Measurements from ENCODE around the gene SH3BP5. TPM values are rescaled to one million over a fixed set of nuclear protein-coding genes. Genes with fewer than 3 reads are reported as not detected.

The SH3BP5 gene
- total RNA-seq, 2 experiments from 2014 or later: 39.0 to 40.9 TPM

DNA sequence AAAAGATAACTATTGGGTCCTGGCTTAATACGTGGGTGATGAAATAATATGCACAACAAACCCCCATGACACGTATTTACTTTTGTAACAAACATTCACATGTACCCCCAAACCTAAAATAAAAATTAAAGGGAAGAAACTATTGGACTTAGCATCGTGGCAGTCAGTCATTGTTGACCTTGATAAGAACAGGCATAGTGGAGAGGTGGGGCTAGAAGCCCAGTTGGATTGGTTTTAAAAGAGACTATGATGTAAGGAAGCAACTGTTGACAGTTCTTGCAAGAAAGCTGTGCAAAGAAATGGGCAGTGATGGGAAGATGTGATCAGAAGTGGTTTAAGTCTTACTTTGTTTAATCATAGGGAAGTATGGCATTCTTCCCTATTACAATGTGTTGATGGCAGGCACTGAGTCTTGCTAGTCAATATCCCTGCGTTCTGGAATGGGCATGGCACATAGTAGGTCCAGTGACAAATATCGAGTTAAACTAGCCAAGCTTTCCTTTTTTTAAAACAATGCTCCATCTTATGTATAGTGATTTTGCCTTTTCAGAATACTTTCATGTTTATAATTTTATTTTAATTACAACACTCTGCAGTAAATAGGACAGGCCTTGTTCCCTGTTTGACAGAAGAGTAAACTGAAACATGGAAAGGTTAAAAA lies 88.4 kb downstream of the SH3BP5 start:
- Mint-ChIP-seq H3K9me3 (no peaks in the 10 kb centered on the region), H3K36me3 (ENCODE audit: low read depth) (peaks cover 41% of the 10 kb centered on the region), H3K27me3 (no peaks in the 10 kb centered on the region), H3K27ac (no peak overlapping the region), H3K4me1 (peaks cover 12% of the 10 kb centered on the region), H3K4me3 (no peak overlapping the region)
- no peak for DNase-seq
- CTCF ChIA-PET: interaction anchor here (0.7 kb wide), 1 partner anchor 161 kb away, joined by 5 read pairs; no protein-coding TSS in a partner anchor
- POLR2A ChIA-PET: no interaction called here

DNA sequence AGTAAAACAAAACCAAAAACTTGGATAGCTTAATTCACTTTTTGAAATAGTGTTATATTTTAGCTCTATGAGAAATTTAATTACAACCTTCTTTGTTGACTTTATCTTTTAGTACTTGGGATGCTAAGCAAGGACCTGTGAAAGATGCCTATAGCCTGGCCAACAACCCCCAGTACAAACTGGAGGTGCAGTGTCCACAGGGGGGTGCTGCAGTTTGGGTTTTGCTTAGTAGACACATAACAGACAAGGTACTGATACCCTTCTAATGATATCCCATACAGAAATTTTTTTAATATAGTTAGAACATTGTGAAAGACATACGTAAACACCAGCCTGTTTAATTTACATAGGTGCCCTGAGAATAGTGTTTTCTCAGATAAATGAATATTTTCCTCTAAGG lies 91.0 kb downstream of the SH3BP5 start:
- Mint-ChIP-seq H3K36me3 (ENCODE audit: low read depth) (peaks cover 32% of the 10 kb centered on the region), H3K27ac (no peak overlapping the region), H3K9me3 (no peaks in the 10 kb centered on the region), H3K4me1 (peaks cover 10% of the 10 kb centered on the region), H3K4me3 (no peak overlapping the region), H3K27me3 (no peaks in the 10 kb centered on the region)
- peak; percentile 56 for DNase-seq
- POLR2A ChIA-PET: no interaction called here
- CTCF ChIA-PET: interaction anchor here (0.7 to 1.7 kb wide), 6 partner anchors 132 to 319 kb away, joined by 3 to 6 read pairs (median 3); no protein-coding TSS in a partner anchor

DNA sequence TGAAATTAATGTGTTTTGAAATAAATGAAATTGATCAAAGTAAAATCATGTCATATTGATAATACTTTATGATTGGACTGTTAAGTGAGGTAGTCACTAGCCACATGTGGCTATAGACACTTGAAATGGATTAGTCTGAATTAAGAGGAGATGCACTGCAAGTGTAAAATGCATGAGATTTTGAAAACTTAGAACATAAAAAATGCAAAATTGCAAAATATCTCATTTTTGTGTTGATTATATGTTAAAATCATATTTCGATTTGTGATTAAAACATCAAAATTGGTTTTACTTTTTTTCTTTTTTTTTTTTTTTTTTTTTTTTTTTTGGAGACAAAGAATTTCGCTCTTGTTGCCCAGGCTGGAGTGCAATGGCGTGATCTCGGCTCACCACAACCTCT lies 103.1 kb downstream of the SH3BP5 start:
- peaks cover 6% of the 10 kb centered on the region for H3K4me1 Mint-ChIP-seq
- no peak for DNase-seq
- H3K27ac Mint-ChIP-seq: no peak overlapping the region
- CTCF ChIA-PET: no interaction called here
- H3K27me3 Mint-ChIP-seq: no peaks in the 10 kb centered on the region
- H3K9me3 Mint-ChIP-seq: no peaks in the 10 kb centered on the region
- peaks cover 31% of the 10 kb centered on the region for H3K36me3 Mint-ChIP-seq (ENCODE audit: low read depth)
- POLR2A ChIA-PET: no interaction called here
- H3K4me3 Mint-ChIP-seq: no peak overlapping the region

DNA sequence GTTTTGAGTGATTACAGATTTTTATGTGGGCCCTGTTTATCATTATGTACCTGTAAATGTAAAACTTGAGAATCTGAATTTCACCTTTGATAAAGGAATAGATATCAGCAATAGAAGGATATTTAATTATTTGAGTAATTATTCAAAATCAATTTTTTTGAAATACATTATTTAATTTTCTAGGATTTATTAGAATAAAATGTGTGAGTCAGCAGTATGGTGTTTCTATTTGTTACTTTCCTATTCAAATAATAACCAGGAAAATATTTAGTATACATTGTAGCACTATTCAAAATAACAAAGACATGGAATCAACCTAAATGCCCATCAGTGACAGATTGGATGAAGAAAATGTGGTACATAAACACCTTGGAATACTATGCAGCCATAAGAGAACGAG lies 104.2 kb downstream of the SH3BP5 start:
- POLR2A ChIA-PET: no interaction called here
- CTCF ChIA-PET: interaction anchor here (1.0 kb wide), 1 partner anchor 39 kb away, joined by 3 read pairs; no protein-coding TSS in a partner anchor
- Mint-ChIP-seq H3K36me3 (ENCODE audit: low read depth) (peaks cover 25% of the 10 kb centered on the region), H3K27me3 (no peaks in the 10 kb centered on the region), H3K4me1 (peaks cover 6% of the 10 kb centered on the region), H3K4me3 (no peak overlapping the region), H3K27ac (no peak overlapping the region), H3K9me3 (no peaks in the 10 kb centered on the region)
- DNase-seq: no peak

DNA sequence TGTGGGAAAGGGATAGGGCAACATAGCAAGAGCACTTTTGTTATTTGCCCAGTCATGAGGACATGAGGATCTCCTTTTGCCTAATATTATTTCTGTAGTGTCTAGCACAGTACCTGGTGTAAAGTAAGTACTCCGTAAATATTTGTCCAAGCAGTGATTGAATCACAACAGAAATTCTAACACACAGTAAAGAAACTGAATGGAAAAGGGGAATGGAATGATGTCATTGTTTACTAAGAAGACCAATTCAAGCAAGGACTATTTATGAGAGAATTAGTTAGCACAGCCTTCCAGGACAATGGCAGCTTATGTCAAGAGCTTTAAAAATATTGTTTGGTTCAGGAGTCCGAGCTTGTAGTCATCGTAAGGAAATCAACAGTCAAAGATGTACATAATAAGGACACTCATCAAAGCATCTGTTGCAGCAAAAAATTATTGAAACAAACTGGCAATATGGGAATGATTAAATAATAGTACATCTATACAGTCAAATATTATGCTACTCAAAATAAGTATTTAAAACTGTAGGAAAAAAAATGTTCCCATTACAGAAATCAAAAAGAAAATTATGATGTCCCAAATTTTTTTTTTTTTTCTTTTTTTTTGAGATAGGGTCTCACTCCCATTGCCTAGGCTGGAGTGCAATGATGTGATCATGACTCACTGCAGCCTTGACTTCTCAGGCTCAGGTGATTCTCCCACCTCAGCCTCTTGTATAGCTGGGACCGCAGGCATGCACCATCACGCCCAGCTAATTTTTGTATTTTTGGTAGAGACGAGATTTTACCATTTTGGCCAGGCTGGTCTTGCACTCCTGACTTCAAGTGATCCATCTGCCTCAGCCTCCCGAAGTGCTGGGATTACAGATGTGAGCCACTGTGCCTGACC lies 108.5 kb downstream of the SH3BP5 start:
- ChIA-PET CTCF (interaction anchor here (0.9 kb wide), 1 partner anchor 10 kb away, joined by 3 read pairs; no protein-coding TSS in a partner anchor), POLR2A (no interaction called here)
- Mint-ChIP-seq H3K36me3 (ENCODE audit: low read depth) (peaks cover 38% of the 10 kb centered on the region), H3K27ac (no peak overlapping the region), H3K4me3 (no peak overlapping the region), H3K27me3 (no peaks in the 10 kb centered on the region), H3K4me1 (peaks cover 6% of the 10 kb centered on the region), H3K9me3 (no peaks in the 10 kb centered on the region)
- DNase-seq: no peak

DNA sequence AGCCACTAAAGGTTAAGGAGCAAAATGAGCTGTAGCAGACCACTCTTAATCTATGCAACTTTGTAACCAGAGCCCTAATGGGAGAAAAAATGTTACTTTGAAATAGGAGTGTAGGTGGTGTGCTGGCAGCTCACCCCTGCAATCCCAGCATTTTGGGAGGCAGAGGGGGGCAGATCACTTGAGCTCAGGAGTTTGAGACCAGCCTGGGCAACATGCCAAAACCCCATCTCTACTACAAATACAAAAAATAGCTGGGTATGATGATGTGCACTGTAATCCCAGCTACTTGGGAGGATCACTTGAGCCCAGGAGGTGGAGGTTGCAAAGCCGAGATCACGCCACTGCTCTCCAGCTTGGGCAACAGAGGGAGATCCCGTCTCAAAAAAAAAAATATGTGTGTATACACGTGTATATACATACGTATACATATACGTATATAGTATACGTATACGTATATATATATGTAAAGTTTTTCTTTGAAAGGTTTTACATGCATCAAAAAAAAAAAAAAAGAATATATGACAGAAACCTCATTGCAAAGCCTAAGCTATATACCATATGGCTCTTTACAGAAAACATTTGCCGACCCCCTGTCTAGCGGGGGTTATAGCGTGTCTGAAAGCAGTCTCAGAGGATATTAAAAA lies 110.7 kb downstream of the SH3BP5 start:
- Mint-ChIP-seq H3K4me3 (no peak overlapping the region), H3K9me3 (no peaks in the 10 kb centered on the region), H3K27ac (no peak overlapping the region), H3K4me1 (peaks cover 3% of the 10 kb centered on the region), H3K27me3 (no peaks in the 10 kb centered on the region), H3K36me3 (ENCODE audit: low read depth) (peaks cover 48% of the 10 kb centered on the region)
- ChIA-PET CTCF (interaction anchor here (0.6 to 1.5 kb wide), 5 partner anchors 16 to 184 kb away, joined by 3 to 7 read pairs (median 4); partner anchors contain the start of gene CAPN7), POLR2A (interaction anchor here (0.8 to 2.6 kb wide), 6 partner anchors 8 to 380 kb away, joined by 3 to 11 read pairs (median 3); partner anchors contain the start of genes BTD and CAPN7)
- no peak for DNase-seq

DNA sequence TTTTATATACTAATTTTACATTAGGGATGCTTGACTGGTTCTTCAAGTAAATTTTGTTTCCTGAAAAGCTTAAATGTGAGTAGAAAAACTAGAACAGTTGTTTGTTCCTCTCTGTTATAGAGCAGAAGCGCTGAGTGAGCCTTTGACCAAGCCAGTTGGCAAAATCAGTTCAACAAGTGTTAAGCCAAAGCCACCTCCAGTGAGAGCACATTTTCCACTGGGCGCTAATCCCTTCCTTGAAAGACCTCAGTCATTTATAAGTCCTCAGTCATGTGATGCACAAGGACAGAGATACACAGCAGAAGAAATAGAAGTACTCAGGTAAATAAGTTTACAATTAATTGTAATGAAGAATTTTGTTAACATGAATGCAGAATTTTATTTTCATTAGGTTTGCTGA lies 111.7 kb downstream of the SH3BP5 start:
- Mint-ChIP-seq H3K4me1 (no peaks in the 10 kb centered on the region), H3K36me3 (ENCODE audit: low read depth) (peaks cover 50% of the 10 kb centered on the region), H3K9me3 (no peaks in the 10 kb centered on the region), H3K27ac (no peak overlapping the region), H3K4me3 (no peak overlapping the region), H3K27me3 (no peaks in the 10 kb centered on the region)
- DNase-seq: no peak
- ChIA-PET CTCF (interaction anchor here (0.7 kb wide), 1 partner anchor 173 kb away, joined by 3 read pairs; no protein-coding TSS in a partner anchor), POLR2A (interaction anchor here (2.6 kb wide), 1 partner anchor 14 kb away, joined by 11 read pairs; the partner anchor contains the start of gene CAPN7)

DNA sequence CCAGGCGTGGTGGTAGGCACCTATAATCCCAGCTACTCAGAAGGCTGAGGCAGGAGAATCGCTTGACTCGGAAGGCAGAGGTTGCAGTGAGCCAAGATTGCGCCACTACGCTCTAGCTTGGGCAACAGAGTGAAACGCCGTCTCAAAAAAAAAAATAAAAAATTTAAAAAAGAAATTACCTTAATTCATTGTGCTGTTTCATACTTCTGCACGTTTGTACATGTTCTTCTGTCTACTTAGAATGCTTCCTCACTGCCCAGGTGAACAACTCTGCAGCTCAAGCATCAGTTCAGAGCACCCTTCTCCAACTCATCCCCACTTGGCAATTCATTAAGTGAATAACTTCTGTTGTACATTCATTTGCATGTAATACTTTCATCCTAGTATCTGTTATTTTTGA lies 112.3 kb downstream of the SH3BP5 start:
- Mint-ChIP-seq H3K36me3 (ENCODE audit: low read depth) (peaks cover 56% of the 10 kb centered on the region), H3K4me1 (no peaks in the 10 kb centered on the region), H3K27me3 (no peaks in the 10 kb centered on the region), H3K27ac (no peak overlapping the region), H3K9me3 (no peaks in the 10 kb centered on the region), H3K4me3 (no peak overlapping the region)
- no peak for DNase-seq
- ChIA-PET POLR2A (interaction anchor here (0.8 to 3.2 kb wide), 2 partner anchors 14 to 15 kb away, joined by 3 to 14 read pairs; partner anchors contain the start of gene CAPN7), CTCF (interaction anchor here (0.5 kb wide), 1 partner anchor 157 kb away, joined by 3 read pairs; no protein-coding TSS in a partner anchor)

DNA sequence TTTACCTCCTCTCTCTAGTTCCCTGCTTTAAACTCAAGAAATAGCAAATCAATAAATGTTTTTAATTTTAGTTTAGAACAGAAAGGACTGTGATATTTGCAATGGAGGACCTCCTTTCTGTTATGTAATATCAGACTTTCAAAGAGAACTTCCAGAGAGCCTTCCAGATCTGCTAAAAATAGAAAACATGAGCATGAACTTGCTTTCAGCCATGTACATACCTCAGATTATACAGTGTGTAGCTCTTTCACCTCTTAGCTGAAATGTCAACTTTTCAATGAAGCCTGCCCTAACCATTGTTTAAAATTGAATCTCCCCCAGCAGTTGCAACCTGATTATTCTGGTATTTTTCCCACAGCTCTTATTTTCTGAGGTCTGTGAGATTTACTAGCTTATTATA lies 113.7 kb downstream of the SH3BP5 start:
- ChIA-PET POLR2A (interaction anchor here (1.0 to 3.2 kb wide), 2 partner anchors 12 to 18 kb away, joined by 3 to 14 read pairs; partner anchors contain the start of gene CAPN7), CTCF (no interaction called here)
- Mint-ChIP-seq H3K27me3 (no peaks in the 10 kb centered on the region), H3K9me3 (no peaks in the 10 kb centered on the region), H3K4me1 (no peaks in the 10 kb centered on the region), H3K36me3 (ENCODE audit: low read depth) (peaks cover 63% of the 10 kb centered on the region), H3K27ac (no peak overlapping the region), H3K4me3 (no peak overlapping the region)
- DNase-seq: no peak

DNA sequence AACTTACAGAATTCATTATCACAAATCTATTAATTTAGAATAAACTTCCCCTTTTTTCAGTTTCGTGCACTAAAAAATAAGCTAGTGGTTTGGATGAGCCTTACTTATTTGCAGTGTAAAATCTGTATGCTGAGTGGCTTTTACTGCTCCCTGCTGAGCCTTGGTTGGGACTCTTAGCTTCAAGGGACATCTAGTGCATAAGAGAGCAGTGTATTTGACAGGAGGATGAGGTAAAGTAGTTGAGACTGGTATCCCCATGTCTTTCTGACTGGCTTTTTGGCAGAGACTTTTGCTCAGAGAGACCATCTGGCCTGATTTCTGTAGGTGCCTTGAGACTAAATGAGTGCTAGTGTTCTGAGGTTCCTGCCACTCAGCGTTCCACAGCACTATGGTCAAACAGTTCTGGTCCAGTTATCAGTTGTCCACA lies 114.5 kb downstream of the SH3BP5 start:
- H3K9me3 Mint-ChIP-seq: no peaks in the 10 kb centered on the region
- peaks cover 64% of the 10 kb centered on the region for H3K36me3 Mint-ChIP-seq (ENCODE audit: low read depth)
- no peak overlapping the region for H3K4me3 Mint-ChIP-seq
- no peak for DNase-seq
- H3K27ac Mint-ChIP-seq: no peak overlapping the region
- ChIA-PET CTCF (no interaction called here), POLR2A (interaction anchor here (3.2 kb wide), 1 partner anchor 11 kb away, joined by 14 read pairs; the partner anchor contains the start of gene CAPN7)
- H3K4me1 Mint-ChIP-seq: no peaks in the 10 kb centered on the region
- no peaks in the 10 kb centered on the region for H3K27me3 Mint-ChIP-seq

DNA sequence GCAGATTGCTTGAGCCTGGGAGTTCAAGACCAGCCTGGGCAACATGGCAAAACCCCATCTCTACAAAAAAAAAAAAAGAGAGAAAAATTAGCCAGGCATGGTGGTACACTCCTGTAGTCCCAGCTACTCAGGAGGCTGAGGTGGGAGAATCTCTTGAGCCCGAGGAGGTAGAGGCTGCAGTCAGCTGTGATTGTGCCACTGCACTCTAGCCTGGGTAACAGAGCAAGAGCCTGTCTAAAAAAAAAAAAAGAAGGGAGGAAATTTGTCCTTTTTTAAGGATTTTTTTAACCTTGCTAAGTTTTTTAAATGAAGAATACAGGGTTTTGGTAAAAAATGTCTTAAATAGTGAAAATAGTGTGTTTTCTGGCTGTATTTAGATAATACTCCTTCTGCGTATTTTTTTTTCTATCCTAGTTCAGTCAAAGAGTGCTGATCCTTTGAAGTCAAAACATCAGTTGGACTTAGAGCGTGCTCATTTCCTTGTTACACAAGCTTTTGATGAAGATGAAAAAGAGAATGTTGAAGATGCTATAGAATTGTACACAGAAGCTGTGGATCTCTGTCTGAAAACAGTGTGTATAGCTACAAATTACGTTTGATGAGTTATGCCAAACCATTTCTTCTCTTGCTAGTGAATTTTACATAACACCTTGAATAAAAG lies 115.2 kb downstream of the SH3BP5 start:
- Mint-ChIP-seq H3K36me3 (ENCODE audit: low read depth) (peaks cover 61% of the 10 kb centered on the region), H3K4me3 (no peak overlapping the region), H3K27me3 (no peaks in the 10 kb centered on the region), H3K9me3 (no peaks in the 10 kb centered on the region), H3K4me1 (peaks cover under 1% of the 10 kb centered on the region), H3K27ac (no peak overlapping the region)
- no peak for DNase-seq
- ChIA-PET CTCF (no interaction called here), POLR2A (interaction anchor here (3.2 kb wide), 1 partner anchor 11 kb away, joined by 14 read pairs; the partner anchor contains the start of gene CAPN7)

DNA sequence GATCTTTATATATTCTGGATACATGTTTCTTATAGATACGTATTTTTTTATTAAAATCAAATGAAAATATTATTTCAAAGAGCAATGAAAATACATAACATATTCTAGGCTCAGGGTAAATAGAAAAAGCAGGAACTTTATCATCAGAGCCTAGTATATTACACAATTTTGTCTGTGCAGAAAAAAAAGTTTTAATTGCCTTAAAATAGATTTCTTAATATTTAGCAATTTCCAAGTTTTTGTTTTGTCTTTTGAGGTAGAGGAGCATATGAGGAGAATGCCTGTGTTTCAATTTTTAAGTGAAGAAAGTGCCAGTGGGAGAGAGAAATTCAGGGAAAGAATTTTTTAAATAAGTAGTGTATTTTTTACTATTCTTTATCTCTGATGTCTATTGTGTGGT lies 115.9 kb downstream of the SH3BP5 start:
- Mint-ChIP-seq H3K27ac (peak overlapping the region; percentile 3), H3K4me3 (no peak overlapping the region), H3K27me3 (no peaks in the 10 kb centered on the region), H3K4me1 (peaks cover 2% of the 10 kb centered on the region), H3K9me3 (no peaks in the 10 kb centered on the region), H3K36me3 (ENCODE audit: low read depth) (peaks cover 64% of the 10 kb centered on the region)
- DNase-seq: no peak
- POLR2A ChIA-PET: no interaction called here
- CTCF ChIA-PET: interaction anchor here (1.0 kb wide), 1 partner anchor 11 kb away, joined by 3 read pairs; no protein-coding TSS in a partner anchor

Data from activated CD4-positive, alpha-beta memory T cell treated with anti-CD3 and anti-CD28 coated beads, Interleukin-2, amount 10 ng/mL, durations not matched to agents 7 days and 5 days (primary cell).